Suprapubic skin (tissue), 3 donors: ENCODE data around the gene METTL8.

Experiments
- POLR2A ChIP-seq, 2 donors: fragments of 450-650 bp; IDR thresholded peaks; one replicate each; pipeline ENCODE4 v1.6.1; 2017; ENCODE audit warnings: antibody characterized with exemption in 2 of 2, mild to moderate bottlenecking in 2 of 2, moderate library complexity in 2 of 2
- TF ChIP-seq, protein P1 (sequence below), 2 donors: fragments of 200-600 bp in 1 of 2; fragments of 450-650 bp in 1 of 2; sonication (generic) in 1 of 2; IDR thresholded peaks; one replicate each; pipeline ENCODE4 v1.5.1; 2016 to 2019; ENCODE audit warnings: antibody characterized with exemption in 2 of 2, mild to moderate bottlenecking in 1 of 2, moderate library complexity in 1 of 2

- TF ChIP-seq, protein P1, sequence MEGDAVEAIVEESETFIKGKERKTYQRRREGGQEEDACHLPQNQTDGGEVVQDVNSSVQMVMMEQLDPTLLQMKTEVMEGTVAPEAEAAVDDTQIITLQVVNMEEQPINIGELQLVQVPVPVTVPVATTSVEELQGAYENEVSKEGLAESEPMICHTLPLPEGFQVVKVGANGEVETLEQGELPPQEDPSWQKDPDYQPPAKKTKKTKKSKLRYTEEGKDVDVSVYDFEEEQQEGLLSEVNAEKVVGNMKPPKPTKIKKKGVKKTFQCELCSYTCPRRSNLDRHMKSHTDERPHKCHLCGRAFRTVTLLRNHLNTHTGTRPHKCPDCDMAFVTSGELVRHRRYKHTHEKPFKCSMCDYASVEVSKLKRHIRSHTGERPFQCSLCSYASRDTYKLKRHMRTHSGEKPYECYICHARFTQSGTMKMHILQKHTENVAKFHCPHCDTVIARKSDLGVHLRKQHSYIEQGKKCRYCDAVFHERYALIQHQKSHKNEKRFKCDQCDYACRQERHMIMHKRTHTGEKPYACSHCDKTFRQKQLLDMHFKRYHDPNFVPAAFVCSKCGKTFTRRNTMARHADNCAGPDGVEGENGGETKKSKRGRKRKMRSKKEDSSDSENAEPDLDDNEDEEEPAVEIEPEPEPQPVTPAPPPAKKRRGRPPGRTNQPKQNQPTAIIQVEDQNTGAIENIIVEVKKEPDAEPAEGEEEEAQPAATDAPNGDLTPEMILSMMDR (IDR thresholded peaks at IDR 0.05), result no peak
- TF ChIP-seq POLR2A (IDR thresholded peaks at IDR 0.05), result no peak
Observed at GRCh38 chr2:171411791-171412483, 21.9 kb downstream of the METTL8 start.
